Measurements from ENCODE around the gene CALD1.

DNA sequence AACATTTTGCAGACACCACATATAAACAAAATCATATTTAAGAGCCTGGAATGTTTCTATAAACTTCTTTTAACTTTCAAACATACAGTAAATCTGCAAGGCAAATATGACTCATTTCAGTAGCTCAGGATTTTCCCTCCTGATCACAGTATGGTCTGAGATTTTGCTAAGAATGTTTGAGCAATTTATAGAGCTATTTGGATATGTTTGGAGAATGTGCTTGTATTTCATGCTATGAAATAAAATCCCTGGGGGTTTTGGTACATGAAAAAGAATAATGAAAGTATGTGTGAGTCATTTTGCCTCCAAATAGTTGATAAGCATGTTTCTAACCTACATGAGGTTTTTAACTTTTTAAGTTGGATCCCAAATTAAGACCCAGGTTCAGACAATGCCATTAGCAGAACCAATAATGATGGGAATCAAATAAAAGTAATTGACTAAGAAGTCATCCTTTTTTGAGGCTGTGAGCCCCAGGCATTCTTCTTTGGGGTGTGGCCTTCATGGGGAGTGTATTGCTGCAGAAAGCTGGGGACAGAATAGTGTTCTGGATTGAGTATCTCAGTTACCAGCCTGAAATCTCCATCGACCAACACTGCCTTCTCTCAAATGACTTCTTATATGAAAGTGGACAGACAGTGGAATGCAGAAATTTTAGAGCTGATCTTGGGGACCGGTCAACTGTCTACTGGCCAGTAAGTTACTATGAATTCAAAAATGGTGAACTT lies 140.8 kb downstream of the CALD1 start:
- TF ChIP-seq, protein P1, sequence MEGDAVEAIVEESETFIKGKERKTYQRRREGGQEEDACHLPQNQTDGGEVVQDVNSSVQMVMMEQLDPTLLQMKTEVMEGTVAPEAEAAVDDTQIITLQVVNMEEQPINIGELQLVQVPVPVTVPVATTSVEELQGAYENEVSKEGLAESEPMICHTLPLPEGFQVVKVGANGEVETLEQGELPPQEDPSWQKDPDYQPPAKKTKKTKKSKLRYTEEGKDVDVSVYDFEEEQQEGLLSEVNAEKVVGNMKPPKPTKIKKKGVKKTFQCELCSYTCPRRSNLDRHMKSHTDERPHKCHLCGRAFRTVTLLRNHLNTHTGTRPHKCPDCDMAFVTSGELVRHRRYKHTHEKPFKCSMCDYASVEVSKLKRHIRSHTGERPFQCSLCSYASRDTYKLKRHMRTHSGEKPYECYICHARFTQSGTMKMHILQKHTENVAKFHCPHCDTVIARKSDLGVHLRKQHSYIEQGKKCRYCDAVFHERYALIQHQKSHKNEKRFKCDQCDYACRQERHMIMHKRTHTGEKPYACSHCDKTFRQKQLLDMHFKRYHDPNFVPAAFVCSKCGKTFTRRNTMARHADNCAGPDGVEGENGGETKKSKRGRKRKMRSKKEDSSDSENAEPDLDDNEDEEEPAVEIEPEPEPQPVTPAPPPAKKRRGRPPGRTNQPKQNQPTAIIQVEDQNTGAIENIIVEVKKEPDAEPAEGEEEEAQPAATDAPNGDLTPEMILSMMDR (IDR thresholded peaks at IDR 0.05; ENCODE audit: low read length) = no peak
- TF ChIP-seq EZH2 (IDR thresholded peaks at IDR 0.05; ENCODE audit: borderline replicate concordance, low read length) = no peak

Data from OCI-LY1 (cell line).